ENCODE data around the gene CLIP3.
"Not testable (repeated sequence)": the region's sequence is repeated elsewhere in the genome, so short reads cannot be mapped to it uniquely, and the experiment has no call there.

Gene CLIP3

GRCh38 chr19:36032251-36033104, at the start of gene CLIP3:
TSS of gene CLIP3 (minus strand) at chr19:36032873. CDS start at chr19:36032357, 516 bp downstream.
- DNase-seq: peak; percentile 15

DNA sequence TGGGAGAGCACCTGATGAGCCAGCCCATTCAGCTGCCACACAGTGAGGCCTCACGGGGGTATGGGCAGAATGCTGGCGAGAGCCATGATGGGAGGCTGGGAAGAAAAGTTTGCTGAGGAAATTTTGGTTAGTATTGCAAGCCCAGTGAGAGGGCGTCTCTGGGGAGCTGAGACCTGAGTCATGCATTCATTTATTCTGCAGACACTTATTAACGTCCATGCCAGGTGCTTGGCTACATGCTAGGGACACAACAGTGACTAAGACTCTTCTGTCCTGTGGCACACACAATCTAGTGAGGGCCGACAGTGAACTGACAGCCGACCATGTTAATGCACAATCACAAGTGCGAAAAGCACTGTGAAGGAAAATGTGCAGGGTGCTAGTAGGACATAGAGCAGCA, 49.2 kb upstream of the CLIP3 start:
- DNase-seq: no peak

- DNase-seq: no peak
These were observed 48.7 kb upstream of the CLIP3 start for GRCh38 chr19:36081385-36081784.

DNA sequence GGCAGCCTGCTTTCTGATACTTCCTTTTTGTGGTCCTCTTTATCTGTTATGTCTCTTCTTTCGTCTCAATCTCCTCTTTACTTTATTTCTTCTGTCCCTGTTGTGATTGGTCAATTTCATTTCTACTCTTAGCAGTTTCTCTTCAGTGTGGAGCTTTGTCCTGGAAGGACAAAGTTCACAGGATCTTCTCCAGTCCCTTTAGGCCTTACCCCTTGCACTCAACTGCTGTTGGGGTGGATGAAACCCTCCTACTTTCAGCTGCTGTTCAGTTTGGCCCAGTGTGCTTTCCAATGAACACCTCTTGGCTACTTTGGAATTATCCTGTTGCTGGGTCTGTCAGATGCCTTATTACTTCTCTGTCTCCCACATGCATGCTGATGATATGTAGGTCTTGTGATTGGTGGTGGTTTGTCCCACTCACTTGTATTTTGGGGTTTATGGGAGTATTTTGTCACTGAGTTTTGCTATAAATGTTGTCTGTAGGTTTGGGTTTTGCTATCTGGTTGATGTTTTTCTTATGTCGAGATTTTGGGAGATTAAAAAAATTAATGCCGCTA, 46.8 kb upstream of the CLIP3 start:
- no peak for DNase-seq

DNA sequence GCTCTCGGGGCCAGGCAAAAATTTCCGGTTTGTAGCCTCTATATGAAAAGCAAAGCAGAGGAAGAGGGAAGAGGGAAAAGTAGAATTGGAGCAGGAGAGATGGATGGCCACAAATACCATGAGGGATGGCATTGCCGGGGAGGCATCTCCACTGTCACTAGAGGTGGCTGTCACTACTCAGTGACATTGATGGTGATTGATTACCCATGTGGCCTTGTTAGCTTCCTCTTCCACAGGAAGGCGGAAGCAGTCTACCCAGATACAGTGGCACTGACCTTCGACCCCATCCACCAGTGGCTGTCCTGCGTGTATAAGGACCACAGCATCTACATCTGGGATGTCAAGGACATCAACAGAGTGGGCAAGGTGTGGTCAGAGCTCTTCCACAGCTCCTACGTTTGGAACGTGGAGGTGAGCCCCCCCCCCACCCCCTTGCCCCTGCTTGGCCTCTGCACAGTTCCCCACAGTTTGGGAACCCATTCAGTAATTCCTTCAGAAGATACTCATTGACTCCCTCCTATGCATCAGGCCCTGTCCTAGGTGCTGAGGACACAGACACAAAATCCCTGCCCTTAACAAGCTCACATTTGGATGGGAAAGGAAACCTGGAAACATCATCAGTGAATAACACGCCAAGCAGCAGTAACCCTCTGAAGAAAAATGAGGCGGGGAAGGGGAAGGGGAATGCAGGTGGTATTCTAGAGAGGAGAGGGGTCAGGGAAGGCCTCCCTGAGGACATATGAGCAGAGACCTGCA, 40.6 kb upstream of the CLIP3 start:
- no peak for DNase-seq

GRCh38 chr19:36072081-36072480, 39.4 kb upstream of the CLIP3 start:
- DNase-seq: no peak

DNA sequence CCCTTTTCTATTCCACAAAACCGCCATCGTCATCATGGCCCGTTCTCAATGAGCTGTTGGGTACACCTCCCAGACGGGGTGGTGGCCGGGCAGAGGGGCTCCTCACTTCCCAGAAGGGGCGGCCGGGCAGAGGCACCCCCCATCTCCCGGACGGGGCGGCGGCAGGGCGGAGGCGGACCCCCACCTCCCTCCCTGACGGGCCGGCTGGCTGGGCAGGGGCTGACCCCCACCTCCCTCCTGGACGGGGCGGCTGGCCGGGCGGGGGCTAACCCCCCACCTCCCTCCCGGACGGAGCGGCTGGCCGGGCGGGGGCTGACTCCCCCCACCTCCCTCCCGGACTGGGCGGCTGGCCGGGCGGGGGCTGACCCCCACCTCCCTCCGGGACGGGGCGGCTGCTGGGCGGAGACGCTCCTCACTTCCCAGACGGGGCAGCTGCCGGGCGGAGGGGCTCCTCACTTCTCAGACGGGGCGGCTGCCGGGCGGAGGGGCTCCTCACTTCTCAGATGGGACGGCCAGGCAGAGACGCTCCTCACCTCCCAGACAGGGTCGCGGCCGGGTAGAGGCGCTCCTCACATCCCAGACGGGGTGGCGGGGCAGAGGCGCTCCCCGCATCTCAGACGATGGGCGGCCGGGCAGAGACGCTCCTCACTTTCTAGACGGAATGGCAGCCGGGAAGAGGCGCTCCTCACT, 36.3 kb upstream of the CLIP3 start:
- not testable (repeated sequence) for DNase-seq

- DNase-seq: no peak
These were observed 35.0 kb upstream of the CLIP3 start for GRCh38 chr19:36067681-36068080.

GRCh38 chr19:36064826-36065225, 32.2 kb upstream of the CLIP3 start:
- no peak for DNase-seq

DNA sequence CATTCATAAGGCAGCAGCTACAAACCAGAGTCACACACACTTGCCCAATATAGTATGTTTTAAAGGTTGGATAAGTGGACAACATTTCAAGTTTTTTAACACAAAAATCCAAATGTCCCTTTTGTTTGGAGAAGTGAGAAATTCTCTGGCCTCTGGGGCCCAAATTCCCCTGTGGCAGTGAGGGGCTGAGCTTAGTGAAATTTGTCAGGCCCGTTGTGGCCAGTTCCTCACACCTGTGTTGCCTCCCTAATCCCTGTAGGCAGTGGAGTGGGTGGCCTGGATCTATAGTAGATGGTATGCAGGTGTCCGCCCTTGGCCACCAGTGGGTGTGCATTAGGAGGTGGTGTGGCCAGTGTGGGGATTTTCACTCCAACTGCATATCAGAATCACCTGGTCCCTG, 28.7 kb upstream of the CLIP3 start:
- no peak for DNase-seq

GRCh38 chr19:36060430-36060829, 27.8 kb upstream of the CLIP3 start:
- peak; percentile 37 for DNase-seq

- DNase-seq: no peak
These were observed 26.7 kb upstream of the CLIP3 start for GRCh38 chr19:36059180-36059910.

DNA sequence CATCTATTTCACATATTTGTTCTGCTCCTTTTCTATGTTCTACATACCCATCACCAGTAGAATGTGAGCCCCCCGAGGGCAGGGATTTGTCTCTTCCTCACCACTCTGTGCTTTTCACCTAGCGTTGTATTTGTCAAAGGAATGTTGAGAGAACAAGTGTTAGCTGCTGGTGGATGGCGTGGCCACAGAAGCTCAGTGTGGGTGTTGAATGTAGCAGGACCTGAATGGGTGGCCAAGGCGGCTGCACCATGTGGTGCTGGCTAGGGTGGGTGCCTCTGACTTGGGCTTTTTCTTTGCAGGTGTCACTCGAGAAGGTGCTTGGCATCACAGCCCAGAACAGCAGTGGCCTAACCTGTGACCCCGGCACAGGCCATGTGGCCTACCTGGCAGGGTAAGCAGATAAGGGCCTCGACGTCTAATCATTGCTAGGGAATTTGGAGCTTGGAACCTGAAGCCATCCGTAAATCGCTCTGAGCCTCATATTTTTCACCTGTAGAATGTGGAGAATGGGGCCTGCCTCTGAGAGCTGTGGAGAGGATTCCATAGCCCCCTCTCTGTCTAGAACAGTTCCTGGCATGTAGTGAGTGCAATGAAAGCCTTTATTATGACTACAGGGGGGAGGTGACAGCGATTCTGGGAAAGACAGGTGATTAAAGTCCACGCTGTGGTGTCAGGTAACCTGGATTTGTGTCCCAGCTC, 26.0 kb upstream of the CLIP3 start:
- no peak for DNase-seq

- no peak for DNase-seq
These were observed 22.3 kb upstream of the CLIP3 start, which contains the start of gene WDR62 for GRCh38 chr19:36054733-36055686. TSS of gene WDR62 (plus strand) at chr19:36054897. CDS start at chr19:36054972, 75 bp downstream.

DNA sequence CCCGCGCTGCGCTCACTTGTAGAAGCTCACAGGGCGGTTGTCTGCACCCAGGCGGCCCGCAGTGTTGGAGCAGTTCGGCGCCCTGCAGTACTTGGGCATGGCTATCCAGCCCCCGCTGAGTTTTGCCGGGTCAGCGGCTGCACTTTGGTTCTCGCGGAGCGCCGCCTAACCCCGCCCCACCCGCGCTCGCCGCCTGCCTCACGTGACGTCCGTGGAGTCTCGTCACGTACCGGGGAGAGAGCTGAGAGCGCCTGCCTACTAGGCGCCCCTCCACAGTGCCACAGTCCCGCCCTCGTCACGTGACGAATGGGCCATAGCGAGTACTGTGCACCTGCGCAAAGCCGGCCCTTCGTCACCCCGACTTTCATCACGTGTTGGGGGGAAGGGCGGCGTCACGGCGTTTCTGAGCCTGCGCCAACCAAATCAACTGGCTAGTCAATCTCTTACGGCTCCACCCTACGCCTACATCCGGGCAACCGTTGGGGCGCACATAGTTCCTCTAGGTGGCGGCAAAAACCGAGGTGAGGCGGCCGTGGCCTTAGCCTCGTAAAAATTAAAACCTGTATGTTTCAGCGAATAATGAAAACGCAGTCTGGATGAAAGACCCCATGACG, 21.6 kb upstream of the CLIP3 start, which contains the start of gene THAP8:
TSS of gene THAP8 (minus strand) at position 167 of the 614 bp plus-strand sequence. CDS start at position 99, 68 bp downstream.
- peak; percentile 96 for DNase-seq

DNA sequence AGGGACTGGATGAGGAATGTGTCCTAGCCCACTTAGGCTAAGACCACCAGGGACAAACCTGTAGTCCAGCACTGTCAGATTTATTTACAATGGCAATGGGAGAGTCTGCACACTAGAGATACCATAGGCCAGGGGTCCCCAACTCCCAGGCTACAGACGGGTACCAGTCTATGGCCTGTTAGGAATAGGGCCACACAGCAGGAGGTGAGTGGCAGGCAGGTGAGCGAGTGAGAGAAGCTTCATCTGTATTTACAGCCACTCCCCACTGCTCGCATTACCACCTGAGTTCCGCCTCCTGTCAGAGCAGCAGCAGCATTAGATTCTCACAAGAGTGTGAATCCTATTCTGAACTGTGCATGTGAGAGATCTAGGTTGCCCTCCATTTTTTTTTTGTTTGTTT, 19.0 kb upstream of the CLIP3 start:
- DNase-seq: no peak

DNA sequence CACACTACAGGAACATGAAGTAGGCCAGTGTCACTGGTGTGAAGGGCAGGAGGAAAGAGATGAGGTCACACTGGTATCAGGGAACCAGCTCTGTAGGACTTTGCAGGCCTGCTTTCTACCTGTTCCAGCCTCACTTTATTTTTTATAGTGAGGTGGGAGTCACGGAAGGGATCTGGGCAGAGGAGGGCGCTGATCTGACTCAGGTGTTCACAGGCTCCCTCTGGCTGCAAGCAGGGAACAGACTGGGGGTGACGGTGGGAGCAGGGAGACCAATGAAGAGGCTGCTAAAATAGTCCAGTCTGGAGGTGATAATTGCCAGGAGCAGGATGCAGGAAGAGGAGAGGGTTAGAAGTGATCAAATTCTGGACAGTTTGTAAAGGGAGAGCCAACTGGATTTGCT, 18.6 kb upstream of the CLIP3 start:
- no peak for DNase-seq

GRCh38 chr19:36049080-36049698, 16.5 kb upstream of the CLIP3 start:
- DNase-seq: no peak

GRCh38 chr19:36047835-36048234, 15.2 kb upstream of the CLIP3 start:
- no peak for DNase-seq

Data from kidney glomerular epithelial cell (primary cell).